Measurements from ENCODE around the gene ZBED1.
"Not testable (repeated sequence)": the region's sequence is repeated elsewhere in the genome, so short reads cannot be mapped to it uniquely, and the experiment has no call there.

- TF ChIP-seq CTCF (conservative IDR thresholded peaks at IDR 0.05); ZFX (IDR thresholded peaks at IDR 0.05): not testable (repeated sequence)
These were observed 20.8 kb downstream of the ZBED1 start for GRCh38 chrX:2479982-2480381.
